Measurements from ENCODE around the gene EPHA10. TPM values are rescaled to one million over a fixed set of nuclear protein-coding genes. Genes with fewer than 3 reads are reported as not detected.

EPHA10 gene
- total and polyA plus RNA-seq, 12 donors = 0.04 to 0.15 (median 0.06) TPM; not detected in 6

GRCh38 chr1:37697090-37697489, 67.8 kb downstream of the EPHA10 start:
- DNase-seq (no peak), ATAC-seq (no peak)
- 98 to 100% methylated on average over 2 of the region's 2 CpGs for WGBS, 2 donors
- Histone ChIP-seq H3K4me3 (no peak overlapping the region), H3K27ac (no peak overlapping the region), H3K4me1 (peaks cover 0 to 7% (median 5%) of the 10 kb centered on the region in 9 donors), H3K36me3 (peaks cover 0 to 46% (median 0%) of the 10 kb centered on the region in 9 donors), H3K27me3 (no peaks in the 10 kb centered on the region), H3K9me3 (no peaks in the 10 kb centered on the region)
- intact Hi-C loops (cut with DNase I) = loop anchor here in 2 of 10 donors (10.0 kb wide), 3 partner anchors 108 to 288 kb away; partner anchors contain the start of genes C1orf122 (in 1 of the 2) and YRDC (in 1 of the 2)
- no peak for TF ChIP-seq CTCF (IDR thresholded peaks at IDR 0.05)

GRCh38 chr1:37692834-37693175, 72.1 kb downstream of the EPHA10 start:
- Histone ChIP-seq H3K4me3 (peak overlapping the region; percentile 43 to 98 (median 87)), H3K9me3 (no peaks in the 10 kb centered on the region), H3K27ac (peak overlapping the region in 1 of 10 donors; percentile 90), H3K4me1 (peaks cover 10 to 36% (median 29%) of the 10 kb centered on the region in 9 donors), H3K36me3 (peaks cover 0 to 18% (median 0%) of the 10 kb centered on the region in 9 donors), H3K27me3 (no peaks in the 10 kb centered on the region)
- no peak for TF ChIP-seq CTCF (IDR thresholded peaks at IDR 0.05)
- intact Hi-C loops (cut with DNase I) = loop anchor here in 7 of 10 donors (2.0 to 10.0 kb wide), 10 partner anchors 96 to 292 kb away; partner anchors contain the start of genes C1orf122 (in 4 of the 7), YRDC (in 4 of the 7), GNL2 (in 1 of the 7) and MTF1 (in 1 of the 7)
- 0 to 1% methylated on average over 16 of the region's 16 CpGs for WGBS, 2 donors
- DNase-seq = peak in 1 of 2 donors; percentile 8
- no peak for ATAC-seq

- H3K36me3 ChIP-seq = peaks cover 0 to 18% (median 0%) of the 10 kb centered on the region in 9 donors
- no peaks in the 10 kb centered on the region for H3K9me3 ChIP-seq
- DNase-seq (peak; percentile 98), ATAC-seq (peak; percentile 94 to 98 (median 95))
- intact Hi-C loops (cut with DNase I) = loop anchor here in 7 of 10 donors (2.0 to 10.0 kb wide), 10 partner anchors 95 to 293 kb away; partner anchors contain the start of genes C1orf122 (in 4 of the 7), YRDC (in 4 of the 7), GNL2 (in 1 of the 7) and MTF1 (in 1 of the 7)
- no peaks in the 10 kb centered on the region for H3K27me3 ChIP-seq
- H3K4me1 ChIP-seq = peaks cover 10 to 36% (median 29%) of the 10 kb centered on the region in 9 donors
- WGBS, 2 donors = 0% methylated on average over 54 of the region's 54 CpGs
- H3K27ac ChIP-seq = peak within 1 kb of the TSS; percentile 60 to 90 (median 78)
- peak within 1 kb of the TSS; percentile 67 to 98 (median 87) for H3K4me3 ChIP-seq
- TF ChIP-seq CTCF (IDR thresholded peaks at IDR 0.05) = peak; percentile 25 to 90 (median 70)
These were observed 72.7 kb downstream of the EPHA10 start, which contains the start of gene CDCA8 for GRCh38 chr1:37692078-37692833. Gene CDCA8, plus strand, starts transcription at chr1:37692516. Its CDS starts 175 bp downstream, at chr1:37692691.

GRCh38 chr1:37691497-37692077, 73.3 kb downstream of the EPHA10 start:
- TF ChIP-seq CTCF (IDR thresholded peaks at IDR 0.05) = no peak
- Histone ChIP-seq H3K4me1 (peaks cover 10 to 36% (median 29%) of the 10 kb centered on the region in 9 donors), H3K27me3 (no peaks in the 10 kb centered on the region), H3K27ac (peak overlapping the region; percentile 60 to 90 (median 78)), H3K9me3 (no peaks in the 10 kb centered on the region), H3K36me3 (peaks cover 0 to 20% (median under 1%) of the 10 kb centered on the region in 9 donors), H3K4me3 (peak overlapping the region; percentile 67 to 98 (median 87))
- 2% methylated on average over 45 of the region's 45 CpGs for WGBS, 2 donors
- DNase-seq (peak; percentile 11 to 43), ATAC-seq (peak in 7 of 8 donors; percentile 1 to 45 (median 14))
- intact Hi-C loops (cut with DNase I) = loop anchor here in 7 of 10 donors (2.0 to 10.0 kb wide), 10 partner anchors 94 to 293 kb away; partner anchors contain the start of genes C1orf122 (in 4 of the 7), YRDC (in 4 of the 7), GNL2 (in 1 of the 7) and MTF1 (in 1 of the 7)

Data from heart right ventricle (tissue), 16 donors.